Adrenal gland (tissue), 12 donors: ENCODE measurements around the gene TRAPPC13. TPM values are rescaled to one million over a fixed set of nuclear protein-coding genes. Genes with fewer than 3 reads are reported as not detected.

ENCODE experiments used
- DNase-seq, 7 donors: peaks; one replicate each; pipeline ENCODE4 v3.0.0-alpha.2; 2019 to 2020
- H3K27ac ChIP-seq, 5 donors: fragments of 200-600 bp; sonication (generic) in 4 of 5; 1 replicate in 3 of 5; 2 replicates in 2 of 5; pipeline versions ENCODE4 v1.5.1 to v1.8.0; 2016 to 2020; ENCODE audit warnings: mild to moderate bottlenecking in 1 of 5
- H3K27me3 ChIP-seq: fragments of 200-600 bp; 2 replicates; pipeline ENCODE4 v1.8.0; 2021
- H3K36me3 ChIP-seq, 2 donors: fragments of 200-600 bp; replicated peaks in 1 of 2; 1 replicate in 1 of 2; 2 replicates in 1 of 2; pipeline versions ENCODE4 v1.5.1 to v1.8.0; 2018 to 2022
- H3K4me1 ChIP-seq, 2 donors: fragments of 200-600 bp; replicated peaks in 1 of 2; 1 replicate in 1 of 2; 2 replicates in 1 of 2; pipeline versions ENCODE4 v1.5.1 to v1.8.0; 2018 to 2021
- H3K4me3 ChIP-seq, 4 donors: fragments of 200-600 bp; sonication (generic) in 3 of 4; one replicate each; pipeline ENCODE4 v1.5.1; 2016 to 2018
- H3K9me3 ChIP-seq, 3 donors: fragments of 200-600 bp; sonication (generic) in 1 of 3; replicated peaks in 1 of 3; 1 replicate in 2 of 3; 2 replicates in 1 of 3; pipeline versions ENCODE4 v1.5.1 to v1.8.0; 2016 to 2021
- POLR2A ChIP-seq, 2 donors: fragments of 450-650 bp; IDR thresholded peaks; one replicate each; pipeline ENCODE4 v1.6.1; 2017; ENCODE audit warnings: antibody characterized with exemption in 2 of 2, mild to moderate bottlenecking in 2 of 2, moderate library complexity in 1 of 2
- WGBS, 4 donors: extraction: QIAGEN DNeasy Blood & Tissue Kit in 2 of 4; methylation state at CpG; one replicate each; pipeline versions ENCODE4 v1.1.5 to v1.1.7; 2013 to 2017; 5-methylcytosine and 5-hydroxymethylcytosine counted together
- intact Hi-C, 2 donors: fragments of 100-400 bp; cut with DNase I; formaldehyde crosslinking; loops; one replicate each; pipeline versions ENCODE4 v1.14.1 to v1.15.0; 2022 to 2023
- polyA plus RNA-seq, 3 donors: library from polyadenylated mRNA; stranded (reverse); fragments of 200-250 nt in 2 of 3; fragments of 350-450 nt in 1 of 3; fragmentation: Illumina TruSeq in 1 of 3; extraction: RNeasy Lipid Tissue Mini Kit (QIAGEN cat#74804) in 1 of 3; gene quantifications; one replicate each; pipeline ENCODE4 v1.2.3, GENCODE V29; 2013 to 2014
- total RNA-seq, 9 donors: library from RNA; depleted of rRNA in 4 of 9; stranded (reverse); fragments of >200 nt in 4 of 9; fragments of 120-200 nt in 1 of 9; fragmentation: NEBNext Ultra II Directional in 1 of 9; extraction: Animal tissue kit (Norgen Biotek cat#: 25700) in 1 of 9; gene quantifications; one replicate each; pipeline versions ENCODE4 v1.1.0 to v1.2.4, GENCODE V29; 2013 to 2023
- TF ChIP-seq, protein P1 (sequence below), 6 experiments: fragments of 450-650 bp in 4 of 6; fragments of 200-600 bp in 2 of 6; sonication (generic) in 1 of 6; IDR thresholded peaks; 1 replicate in 5 of 6; 2 replicates in 1 of 6; pipeline versions ENCODE4 v1.5.1 to v1.8.0; 2016 to 2021; ENCODE audit warnings: antibody characterized with exemption in 6 of 6, mild to moderate bottlenecking in 2 of 6, moderate library complexity in 1 of 6
- donor health status: healthy with polysubstance abuse.
- donor health status: Bipolar disorder and iron deficiency.
- donor health status: DM: yes; HTN: yes; CAD: no.
- donor health status: DM: no; HTN: no; CAD: no.
- donor health status: DM: no; HTN: no; CAD: no.
- donor health status: DM: yes; HTN: yes; CAD: no.

Gene TRAPPC13
- total and polyA plus RNA-seq, 12 donors: 9.8 to 53.6 (median 18.9) TPM

- Histone ChIP-seq H3K4me1 (no peaks in the 10 kb centered on the region), H3K27me3 (no peaks in the 10 kb centered on the region), H3K4me3 (no peak overlapping the region), H3K9me3 (no peaks in the 10 kb centered on the region), H3K36me3 (no peaks in the 10 kb centered on the region), H3K27ac (no peak overlapping the region)
- intact Hi-C loops: no loop called here
- DNase-seq: no peak
- WGBS, 4 donors: 76 to 88% (median 83%) methylated on average over 2 of the region's 2 CpGs
- no peak for TF ChIP-seq POLR2A (IDR thresholded peaks at IDR 0.05)
- TF ChIP-seq, protein P1, sequence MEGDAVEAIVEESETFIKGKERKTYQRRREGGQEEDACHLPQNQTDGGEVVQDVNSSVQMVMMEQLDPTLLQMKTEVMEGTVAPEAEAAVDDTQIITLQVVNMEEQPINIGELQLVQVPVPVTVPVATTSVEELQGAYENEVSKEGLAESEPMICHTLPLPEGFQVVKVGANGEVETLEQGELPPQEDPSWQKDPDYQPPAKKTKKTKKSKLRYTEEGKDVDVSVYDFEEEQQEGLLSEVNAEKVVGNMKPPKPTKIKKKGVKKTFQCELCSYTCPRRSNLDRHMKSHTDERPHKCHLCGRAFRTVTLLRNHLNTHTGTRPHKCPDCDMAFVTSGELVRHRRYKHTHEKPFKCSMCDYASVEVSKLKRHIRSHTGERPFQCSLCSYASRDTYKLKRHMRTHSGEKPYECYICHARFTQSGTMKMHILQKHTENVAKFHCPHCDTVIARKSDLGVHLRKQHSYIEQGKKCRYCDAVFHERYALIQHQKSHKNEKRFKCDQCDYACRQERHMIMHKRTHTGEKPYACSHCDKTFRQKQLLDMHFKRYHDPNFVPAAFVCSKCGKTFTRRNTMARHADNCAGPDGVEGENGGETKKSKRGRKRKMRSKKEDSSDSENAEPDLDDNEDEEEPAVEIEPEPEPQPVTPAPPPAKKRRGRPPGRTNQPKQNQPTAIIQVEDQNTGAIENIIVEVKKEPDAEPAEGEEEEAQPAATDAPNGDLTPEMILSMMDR (IDR thresholded peaks at IDR 0.05): no peak
Measured at GRCh38 chr5:65693121-65693520, 68.3 kb downstream of the TRAPPC13 start.

DNA sequence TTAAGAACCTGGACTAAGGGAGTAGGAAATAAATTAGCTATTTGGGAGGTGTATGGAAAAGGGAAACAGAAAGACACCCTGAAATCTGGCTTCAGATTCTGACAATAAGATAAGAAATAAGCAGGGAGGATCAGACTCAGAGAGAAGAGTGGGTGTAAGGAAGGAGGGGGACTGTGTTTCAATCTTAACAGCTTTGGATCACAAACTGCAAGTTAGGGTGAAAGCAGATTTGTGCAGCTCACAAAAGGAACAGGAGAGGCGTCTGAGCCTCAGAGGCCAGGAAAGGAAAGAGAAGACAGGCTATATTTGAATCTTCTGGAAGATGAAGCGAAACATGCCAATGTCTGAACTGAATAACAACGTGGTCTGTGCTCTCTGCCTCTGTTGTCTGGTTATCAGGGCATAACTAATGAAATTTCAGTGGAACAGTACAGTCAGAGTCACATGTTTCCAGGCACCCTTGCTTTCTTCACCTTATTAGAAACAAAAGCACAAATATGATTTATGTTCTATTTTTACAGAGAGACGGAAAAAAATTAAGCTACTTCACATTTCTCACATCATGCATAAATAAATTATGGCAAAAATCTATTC lies 70.4 kb downstream of the TRAPPC13 start:
- Histone ChIP-seq H3K27me3 (no peaks in the 10 kb centered on the region), H3K4me1 (no peaks in the 10 kb centered on the region), H3K36me3 (no peaks in the 10 kb centered on the region), H3K9me3 (no peaks in the 10 kb centered on the region), H3K4me3 (no peak overlapping the region), H3K27ac (no peak overlapping the region)
- no peak for DNase-seq
- intact Hi-C loops: no loop called here
- 75 to 84% (median 79%) methylated on average over 4 of the region's 4 CpGs for WGBS, 4 donors
- TF ChIP-seq, protein P1 (IDR thresholded peaks at IDR 0.05): no peak
- TF ChIP-seq POLR2A (IDR thresholded peaks at IDR 0.05): no peak

DNA sequence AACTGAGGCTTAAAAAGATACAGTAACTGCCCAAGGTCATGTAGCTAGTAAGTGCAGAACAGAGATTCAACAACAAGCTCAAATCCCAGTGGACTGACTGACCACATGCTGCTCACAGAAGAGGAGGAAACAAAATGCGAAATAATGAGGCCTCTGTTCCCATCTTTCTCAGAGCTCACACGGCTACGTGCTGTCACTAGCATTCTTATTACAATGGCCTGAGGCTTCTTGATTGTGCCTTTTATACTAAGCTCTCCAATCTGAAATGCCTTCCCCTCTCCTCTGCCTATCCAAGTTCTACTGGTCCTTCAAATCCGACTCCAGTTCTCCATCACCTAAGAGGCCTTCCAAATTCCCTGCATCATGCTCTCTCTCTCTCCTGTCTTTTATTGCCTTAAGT lies 71.1 kb downstream of the TRAPPC13 start:
- Histone ChIP-seq H3K36me3 (no peaks in the 10 kb centered on the region), H3K27me3 (no peaks in the 10 kb centered on the region), H3K4me1 (no peaks in the 10 kb centered on the region), H3K9me3 (no peaks in the 10 kb centered on the region), H3K4me3 (no peak overlapping the region), H3K27ac (no peak overlapping the region)
- 83 to 93% (median 92%) methylated on average over 4 of the region's 4 CpGs for WGBS, 4 donors
- intact Hi-C loops: no loop called here
- TF ChIP-seq POLR2A (IDR thresholded peaks at IDR 0.05): no peak
- TF ChIP-seq, protein P1 (IDR thresholded peaks at IDR 0.05): no peak
- no peak for DNase-seq

- Histone ChIP-seq H3K27ac (no peak overlapping the region), H3K36me3 (no peaks in the 10 kb centered on the region), H3K27me3 (no peaks in the 10 kb centered on the region), H3K9me3 (no peaks in the 10 kb centered on the region), H3K4me3 (no peak overlapping the region), H3K4me1 (no peaks in the 10 kb centered on the region)
- DNase-seq: no peak
- intact Hi-C loops: no loop called here
- TF ChIP-seq, protein P1 (IDR thresholded peaks at IDR 0.05): no peak
- TF ChIP-seq POLR2A (IDR thresholded peaks at IDR 0.05): no peak
Measured at GRCh38 chr5:65696892-65697291, 72.1 kb downstream of the TRAPPC13 start.
